HEK293 (cell line): ENCODE data around the gene PRSS53.

ENCODE experiments used
- CTCF ChIA-PET: fragments of 350-600 bp; formaldehyde crosslinking; extraction: SDS; loops from one replicate; lab custom pipeline; 2021; ENCODE audit warnings: antibody characterized with exemption; lab: Yijun Ruan, JAX
- POLR2A ChIA-PET: fragments of 300-600 bp; formaldehyde crosslinking; extraction: SDS; loops from one replicate; lab custom pipeline; 2020; ENCODE audit warnings: antibody characterized with exemption, inconsistent platforms; lab: Yijun Ruan, JAX
- H3K27ac ChIP-seq: fragments of 200-500 bp; sonication (Bioruptor generic); 2 replicates; pipeline ENCODE4 v1.5.1; 2014; ENCODE audit warnings: low read depth, low read length, control low read depth, inconsistent platforms; ENCODE audit errors: extremely low read depth
- H3K36me3 ChIP-seq, 2 experiments: fragments of 200-500 bp in 1 of 2; sonication (Bioruptor generic) in 1 of 2; 1 replicate in 1 of 2; 2 replicates in 1 of 2; pipeline ENCODE4 v1.5.1; 2014 to 2017; ENCODE audit warnings: inconsistent platforms in 2 of 2, low read length in 2 of 2; ENCODE audit not compliant: control insufficient read depth in 2 of 2, insufficient read depth in 1 of 2
- H3K4me1 ChIP-seq: fragments of 200-500 bp; sonication (Bioruptor generic); 2 replicates; pipeline ENCODE4 v1.5.1; 2014; ENCODE audit warnings: mild to moderate bottlenecking, low read length, inconsistent platforms; ENCODE audit not compliant: control insufficient read depth, insufficient read depth
- H3K4me3 ChIP-seq: 2 replicates; pipeline ENCODE4 v1.5.1; 2011; ENCODE audit warnings: low read depth, mild to moderate bottlenecking, control low read depth, low read length, moderate library complexity
- H3K9me3 ChIP-seq: fragments of 200-500 bp; sonication (Bioruptor generic); 2 replicates; pipeline ENCODE4 v1.5.1; 2014; ENCODE audit warnings: low read depth, low read length, inconsistent platforms; ENCODE audit not compliant: control insufficient read depth, insufficient read depth
- GLI4 ChIP-seq: fragments of 450-650 bp; formaldehyde crosslinking; IDR thresholded peaks from 2 replicates; pipeline ENCODE4 v1.5.1; 2016; ENCODE audit warnings: missing biosample characterization, missing genetic modification characterization
- TCF7L2 ChIP-seq: IDR thresholded peaks from 2 replicates; pipeline ENCODE4 v1.6.1; 2011; ENCODE audit warnings: low read depth, mild to moderate bottlenecking, inconsistent platforms, low read length, moderate library complexity, borderline replicate concordance
- ZNF24 ChIP-seq: fragments of 450-650 bp; formaldehyde crosslinking; IDR thresholded peaks from 2 replicates; pipeline ENCODE4 v1.5.1; 2016; ENCODE audit warnings: missing biosample characterization, missing genetic modification characterization
- ZNF354C ChIP-seq: fragments of 450-650 bp; formaldehyde crosslinking; IDR thresholded peaks from 2 replicates; pipeline ENCODE4 v1.5.1; 2016; ENCODE audit warnings: missing biosample characterization, missing genetic modification characterization, low read depth, borderline replicate concordance
- ZNF423 ChIP-seq: fragments of 450-650 bp; formaldehyde crosslinking; IDR thresholded peaks from 2 replicates; pipeline ENCODE4 v1.5.1; 2016; ENCODE audit warnings: missing biosample characterization, missing genetic modification characterization
- ZNF510 ChIP-seq: fragments of 450-650 bp; formaldehyde crosslinking; IDR thresholded peaks from 2 replicates; pipeline ENCODE4 v1.5.1; 2018; ENCODE audit warnings: mild to moderate bottlenecking, missing genetic modification characterization, missing biosample characterization; ENCODE audit not compliant: insufficient replicate concordance
- ZNF560 ChIP-seq: fragments of 450-650 bp; formaldehyde crosslinking; IDR thresholded peaks from 2 replicates; pipeline ENCODE4 v1.5.1; 2017; ENCODE audit warnings: missing biosample characterization, missing genetic modification characterization, borderline replicate concordance
- ZNF596 ChIP-seq: fragments of 450-650 bp; IDR thresholded peaks from 2 replicates; pipeline ENCODE4 v1.5.0; 2018; ENCODE audit warnings: missing biosample characterization, mild to moderate bottlenecking, missing genetic modification characterization, moderate library complexity
- ZNF776 ChIP-seq: fragments of 450-650 bp; formaldehyde crosslinking; IDR thresholded peaks from 2 replicates; pipeline ENCODE4 v1.5.0; 2017; ENCODE audit warnings: missing biosample characterization, missing genetic modification characterization, borderline replicate concordance
- TF ChIP-seq, protein P1 (sequence below): fragments of 450-650 bp; formaldehyde crosslinking; conservative IDR thresholded peaks from 2 replicates; pipeline ENCODE4 v1.5.1; 2016; ENCODE audit warnings: low read depth, missing biosample characterization, missing genetic modification characterization
- TF ChIP-seq, protein P2 (sequence below): IDR thresholded peaks from 2 replicates; pipeline ENCODE4 v1.6.1; 2011; ENCODE audit warnings: mild to moderate bottlenecking, low read depth, low read length, borderline replicate concordance
- TF ChIP-seq, protein P3 (sequence below): fragments of 450-650 bp; formaldehyde crosslinking; IDR thresholded peaks from 2 replicates; pipeline ENCODE4 v1.5.1; 2017; ENCODE audit warnings: missing biosample characterization, missing genetic modification characterization

Gene PRSS53

GRCh38 chr16:31127182-31127581 is 38.4 kb upstream of the PRSS53 start (continued):
- TF ChIP-seq, protein P1, sequence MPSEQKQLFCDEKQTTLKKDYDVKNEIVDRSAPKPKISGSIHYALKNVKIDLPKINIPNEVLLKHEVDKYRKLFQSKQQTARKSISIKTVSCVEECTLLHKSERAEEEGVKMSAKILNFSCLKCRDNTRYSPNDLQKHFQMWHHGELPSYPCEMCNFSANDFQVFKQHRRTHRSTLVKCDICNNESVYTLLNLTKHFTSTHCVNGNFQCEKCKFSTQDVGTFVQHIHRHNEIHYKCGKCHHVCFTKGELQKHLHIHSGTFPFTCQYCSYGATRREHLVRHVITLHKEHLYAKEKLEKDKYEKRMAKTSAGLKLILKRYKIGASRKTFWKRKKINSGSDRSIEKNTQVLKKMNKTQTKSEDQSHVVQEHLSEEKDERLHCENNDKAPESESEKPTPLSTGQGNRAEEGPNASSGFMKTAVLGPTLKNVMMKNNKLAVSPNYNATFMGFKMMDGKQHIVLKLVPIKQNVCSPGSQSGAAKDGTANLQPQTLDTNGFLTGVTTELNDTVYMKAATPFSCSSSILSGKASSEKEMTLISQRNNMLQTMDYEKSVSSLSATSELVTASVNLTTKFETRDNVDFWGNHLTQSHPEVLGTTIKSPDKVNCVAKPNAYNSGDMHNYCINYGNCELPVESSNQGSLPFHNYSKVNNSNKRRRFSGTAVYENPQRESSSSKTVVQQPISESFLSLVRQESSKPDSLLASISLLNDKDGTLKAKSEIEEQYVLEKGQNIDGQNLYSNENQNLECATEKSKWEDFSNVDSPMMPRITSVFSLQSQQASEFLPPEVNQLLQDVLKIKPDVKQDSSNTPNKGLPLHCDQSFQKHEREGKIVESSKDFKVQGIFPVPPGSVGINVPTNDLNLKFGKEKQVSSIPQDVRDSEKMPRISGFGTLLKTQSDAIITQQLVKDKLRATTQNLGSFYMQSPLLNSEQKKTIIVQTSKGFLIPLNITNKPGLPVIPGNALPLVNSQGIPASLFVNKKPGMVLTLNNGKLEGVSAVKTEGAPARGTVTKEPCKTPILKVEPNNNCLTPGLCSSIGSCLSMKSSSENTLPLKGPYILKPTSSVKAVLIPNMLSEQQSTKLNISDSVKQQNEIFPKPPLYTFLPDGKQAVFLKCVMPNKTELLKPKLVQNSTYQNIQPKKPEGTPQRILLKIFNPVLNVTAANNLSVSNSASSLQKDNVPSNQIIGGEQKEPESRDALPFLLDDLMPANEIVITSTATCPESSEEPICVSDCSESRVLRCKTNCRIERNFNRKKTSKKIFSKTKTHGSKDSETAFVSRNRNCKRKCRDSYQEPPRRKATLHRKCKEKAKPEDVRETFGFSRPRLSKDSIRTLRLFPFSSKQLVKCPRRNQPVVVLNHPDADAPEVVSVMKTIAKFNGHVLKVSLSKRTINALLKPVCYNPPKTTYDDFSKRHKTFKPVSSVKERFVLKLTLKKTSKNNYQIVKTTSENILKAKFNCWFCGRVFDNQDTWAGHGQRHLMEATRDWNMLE (tag by site-specific recombination), result no peak

DNA sequence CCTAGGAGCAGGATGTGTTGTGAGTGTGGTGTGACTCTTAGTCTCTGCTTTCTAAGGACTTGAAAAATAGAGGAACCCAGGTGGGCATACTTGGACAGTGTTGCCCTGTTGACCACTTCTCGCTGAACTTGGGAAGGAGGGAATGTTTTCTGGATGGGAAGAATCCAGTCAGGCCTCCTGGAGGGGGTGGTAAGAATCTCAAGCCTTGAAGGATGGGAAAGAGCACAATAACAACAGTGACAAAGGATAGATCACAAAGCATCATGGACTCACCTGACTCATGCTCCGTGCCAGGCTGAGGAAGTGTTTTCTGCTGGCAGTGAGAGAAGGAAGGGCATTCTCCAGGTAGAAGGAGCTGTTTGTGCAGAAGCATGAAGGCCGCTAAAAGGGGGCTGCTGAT is 37.1 kb upstream of the PRSS53 start:
- no peak overlapping the region for H3K27ac ChIP-seq
- H3K36me3 ChIP-seq, result peaks cover 18 to 70% of the 10 kb centered on the region in 2 experiments
- H3K9me3 ChIP-seq, result no peaks in the 10 kb centered on the region
- H3K4me3 ChIP-seq, result no peak overlapping the region
- H3K4me1 ChIP-seq, result no peaks in the 10 kb centered on the region
- ChIA-PET POLR2A (interaction anchor here (1.0 to 1.1 kb wide), 2 partner anchors 8 to 54 kb away, joined by 5 to 6 read pairs; partner anchors contain the start of genes FUS and KAT8), CTCF (no interaction called here)
- TF ChIP-seq, protein P2, sequence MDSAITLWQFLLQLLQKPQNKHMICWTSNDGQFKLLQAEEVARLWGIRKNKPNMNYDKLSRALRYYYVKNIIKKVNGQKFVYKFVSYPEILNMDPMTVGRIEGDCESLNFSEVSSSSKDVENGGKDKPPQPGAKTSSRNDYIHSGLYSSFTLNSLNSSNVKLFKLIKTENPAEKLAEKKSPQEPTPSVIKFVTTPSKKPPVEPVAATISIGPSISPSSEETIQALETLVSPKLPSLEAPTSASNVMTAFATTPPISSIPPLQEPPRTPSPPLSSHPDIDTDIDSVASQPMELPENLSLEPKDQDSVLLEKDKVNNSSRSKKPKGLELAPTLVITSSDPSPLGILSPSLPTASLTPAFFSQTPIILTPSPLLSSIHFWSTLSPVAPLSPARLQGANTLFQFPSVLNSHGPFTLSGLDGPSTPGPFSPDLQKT, result no peak
- TF ChIP-seq TCF7L2 (no peak), GLI4 (peak; percentile 90), ZNF354C (tag by site-specific recombination) (no peak), ZNF24 (tag by site-specific recombination) (no peak), ZNF510 (tag by site-specific recombination) (no peak), ZNF423 (no peak), ZNF596 (tag by site-specific recombination) (no peak)
- TF ChIP-seq, protein P3, sequence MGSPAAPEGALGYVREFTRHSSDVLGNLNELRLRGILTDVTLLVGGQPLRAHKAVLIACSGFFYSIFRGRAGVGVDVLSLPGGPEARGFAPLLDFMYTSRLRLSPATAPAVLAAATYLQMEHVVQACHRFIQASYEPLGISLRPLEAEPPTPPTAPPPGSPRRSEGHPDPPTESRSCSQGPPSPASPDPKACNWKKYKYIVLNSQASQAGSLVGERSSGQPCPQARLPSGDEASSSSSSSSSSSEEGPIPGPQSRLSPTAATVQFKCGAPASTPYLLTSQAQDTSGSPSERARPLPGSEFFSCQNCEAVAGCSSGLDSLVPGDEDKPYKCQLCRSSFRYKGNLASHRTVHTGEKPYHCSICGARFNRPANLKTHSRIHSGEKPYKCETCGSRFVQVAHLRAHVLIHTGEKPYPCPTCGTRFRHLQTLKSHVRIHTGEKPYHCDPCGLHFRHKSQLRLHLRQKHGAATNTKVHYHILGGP (tag by site-specific recombination), result no peak

DNA sequence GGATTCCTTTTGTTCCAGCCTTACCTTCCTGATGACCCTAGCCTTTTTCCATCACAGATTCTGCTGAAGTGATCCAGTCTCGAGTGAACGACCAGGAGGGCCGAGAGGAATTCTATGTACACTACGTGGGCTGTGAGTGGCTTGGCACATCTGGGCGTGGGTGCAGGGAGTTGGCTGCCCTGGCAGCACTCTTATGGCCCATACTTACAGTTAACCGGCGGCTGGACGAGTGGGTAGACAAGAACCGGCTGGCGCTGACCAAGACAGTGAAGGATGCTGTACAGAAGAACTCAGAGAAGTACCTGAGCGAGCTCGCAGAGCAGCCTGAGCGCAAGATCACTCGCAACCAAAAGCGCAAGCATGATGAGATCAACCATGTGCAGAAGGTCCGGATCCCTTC is 31.4 kb upstream of the PRSS53 start:
- Histone ChIP-seq H3K36me3 (peaks cover 31 to 48% of the 10 kb centered on the region in 2 experiments), H3K9me3 (no peaks in the 10 kb centered on the region), H3K27ac (no peak overlapping the region), H3K4me3 (no peak overlapping the region), H3K4me1 (peaks cover 4% of the 10 kb centered on the region; the same call in 1 of the 2 replicates)
- POLR2A ChIA-PET, result interaction anchor here (0.7 kb wide), 1 partner anchor 61 kb away, joined by 4 read pairs; no protein-coding TSS in a partner anchor
- no peak for TF ChIP-seq ZNF560
- no peak for TF ChIP-seq ZNF776 (tag by site-specific recombination)
- CTCF ChIA-PET, result interaction anchor here (0.6 to 1.4 kb wide), 2 partner anchors 22 to 27 kb away, joined by 3 to 5 read pairs; no protein-coding TSS in a partner anchor
